ENCODE results near the gene DPEP3. TPM values are rescaled to one million over a fixed set of nuclear protein-coding genes. Genes with fewer than 3 reads are reported as not detected.
A peak's percentile ranks its signal among the peaks of the same experiment; 100 is the strongest.
"Not testable (repeated sequence)": the region's sequence is repeated elsewhere in the genome, so short reads cannot be mapped to it uniquely, and the experiment has no call there.

Gene DPEP3
- total RNA-seq, 2 donors from 2014 or later = not detected

DNA sequence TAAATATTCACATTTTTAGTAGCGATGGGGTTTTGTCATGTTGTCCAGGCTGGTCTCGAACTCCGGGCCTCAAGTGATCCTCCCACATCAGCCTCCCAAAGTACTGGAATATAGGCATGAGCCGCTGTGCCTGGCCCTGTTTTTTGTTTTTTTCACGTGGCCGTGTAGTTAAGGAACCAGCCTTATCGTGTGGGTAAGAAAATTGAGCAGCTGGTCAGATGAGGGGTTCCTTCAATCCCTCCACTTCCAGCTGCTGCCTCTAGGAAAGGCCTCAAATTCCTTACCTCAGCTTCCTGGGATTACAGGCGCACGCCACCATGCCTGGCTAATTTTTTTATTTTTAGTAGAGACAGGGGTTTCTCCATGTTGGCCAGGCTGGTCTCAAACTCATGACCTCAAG, 24.9 kb upstream of the DPEP3 start:
- TF ChIP-seq, protein P1, sequence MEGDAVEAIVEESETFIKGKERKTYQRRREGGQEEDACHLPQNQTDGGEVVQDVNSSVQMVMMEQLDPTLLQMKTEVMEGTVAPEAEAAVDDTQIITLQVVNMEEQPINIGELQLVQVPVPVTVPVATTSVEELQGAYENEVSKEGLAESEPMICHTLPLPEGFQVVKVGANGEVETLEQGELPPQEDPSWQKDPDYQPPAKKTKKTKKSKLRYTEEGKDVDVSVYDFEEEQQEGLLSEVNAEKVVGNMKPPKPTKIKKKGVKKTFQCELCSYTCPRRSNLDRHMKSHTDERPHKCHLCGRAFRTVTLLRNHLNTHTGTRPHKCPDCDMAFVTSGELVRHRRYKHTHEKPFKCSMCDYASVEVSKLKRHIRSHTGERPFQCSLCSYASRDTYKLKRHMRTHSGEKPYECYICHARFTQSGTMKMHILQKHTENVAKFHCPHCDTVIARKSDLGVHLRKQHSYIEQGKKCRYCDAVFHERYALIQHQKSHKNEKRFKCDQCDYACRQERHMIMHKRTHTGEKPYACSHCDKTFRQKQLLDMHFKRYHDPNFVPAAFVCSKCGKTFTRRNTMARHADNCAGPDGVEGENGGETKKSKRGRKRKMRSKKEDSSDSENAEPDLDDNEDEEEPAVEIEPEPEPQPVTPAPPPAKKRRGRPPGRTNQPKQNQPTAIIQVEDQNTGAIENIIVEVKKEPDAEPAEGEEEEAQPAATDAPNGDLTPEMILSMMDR (IDR thresholded peaks at IDR 0.05) = no peak
- Histone ChIP-seq H3K36me3 (no peaks in the 10 kb centered on the region), H3K4me1 (no peaks in the 10 kb centered on the region), H3K27me3 (no peaks in the 10 kb centered on the region), H3K4me3 (no peak overlapping the region), H3K27ac (peak overlapping the region; percentile 22 to 43), H3K9me3 (no peaks in the 10 kb centered on the region)
- no peak for DNase-seq (ENCODE audit: low spot score)

DNA sequence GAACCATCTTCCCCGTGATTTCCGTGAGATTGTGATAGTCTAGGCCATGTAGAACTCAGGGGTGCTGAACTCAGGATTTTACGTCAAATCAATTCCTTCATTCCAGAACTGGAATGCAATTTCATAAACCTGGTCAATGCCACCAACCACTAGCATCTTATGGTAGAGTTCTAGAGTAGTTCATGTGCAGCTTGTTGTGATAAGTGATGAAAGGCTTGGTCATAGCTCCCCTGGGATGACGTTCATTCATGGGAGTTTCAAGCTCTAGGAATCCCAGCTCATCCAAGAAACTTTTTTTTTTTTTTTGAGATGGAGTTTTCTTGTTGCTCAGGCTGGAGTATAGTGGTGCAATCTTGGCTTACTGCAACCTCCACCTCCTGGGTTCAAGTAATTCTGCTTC, 22.7 kb upstream of the DPEP3 start:
- H3K4me3 ChIP-seq = no peak overlapping the region
- no peaks in the 10 kb centered on the region for H3K36me3 ChIP-seq
- H3K9me3 ChIP-seq = no peaks in the 10 kb centered on the region
- H3K4me1 ChIP-seq = peaks cover 0 to 6% of the 10 kb centered on the region in 2 donors
- TF ChIP-seq, protein P1 (IDR thresholded peaks at IDR 0.05) = no peak
- no peak for DNase-seq (ENCODE audit: low spot score)
- H3K27ac ChIP-seq = no peak overlapping the region
- no peaks in the 10 kb centered on the region for H3K27me3 ChIP-seq

DNA sequence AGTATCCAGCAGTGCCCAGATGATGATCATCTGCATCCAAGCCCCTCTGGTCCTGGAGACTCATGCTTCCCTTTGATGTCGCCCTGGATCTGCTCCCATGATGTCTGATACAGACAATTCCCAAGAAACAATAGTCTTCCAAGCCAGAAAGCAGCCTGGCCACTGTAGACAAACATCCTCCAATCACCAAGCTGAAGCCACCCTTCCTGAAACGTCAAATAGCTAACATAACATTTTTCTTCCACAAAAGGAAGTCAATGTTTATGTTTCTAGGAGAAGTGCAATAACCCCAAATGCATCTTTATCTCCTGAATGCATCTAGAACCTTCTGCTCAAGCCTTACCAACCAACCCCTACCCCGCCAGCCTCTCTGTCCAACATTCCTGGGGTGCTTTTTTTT, 20.2 kb upstream of the DPEP3 start:
- TF ChIP-seq, protein P1 (IDR thresholded peaks at IDR 0.05) = no peak
- DNase-seq (ENCODE audit: low spot score) = no peak

DNA sequence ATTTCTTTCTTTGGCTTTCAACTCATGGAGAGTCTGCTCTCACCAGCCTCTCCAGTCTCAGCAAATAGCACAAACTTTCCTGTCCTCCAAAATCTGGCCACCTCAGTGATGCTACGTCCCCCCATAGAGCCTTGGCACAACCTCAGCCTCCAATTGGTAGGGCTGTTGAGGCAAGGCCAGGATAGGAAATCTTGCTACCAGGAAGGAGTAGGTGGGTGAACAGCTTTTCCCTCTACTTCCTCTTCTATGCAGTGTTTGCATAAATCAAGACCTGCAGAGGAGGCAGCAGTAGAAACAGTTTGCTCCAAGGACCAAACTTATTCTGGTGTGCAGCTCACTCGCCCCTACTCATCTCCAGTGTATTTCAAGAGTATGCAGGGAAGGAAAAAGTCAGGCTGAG, 19.7 kb upstream of the DPEP3 start:
- Histone ChIP-seq H3K4me3 (no peak overlapping the region), H3K36me3 (no peaks in the 10 kb centered on the region), H3K27ac (peak overlapping the region; percentile 56 to 62), H3K4me1 (peaks cover 0 to 6% of the 10 kb centered on the region in 2 donors), H3K9me3 (no peaks in the 10 kb centered on the region), H3K27me3 (no peaks in the 10 kb centered on the region)
- TF ChIP-seq, protein P1 (IDR thresholded peaks at IDR 0.05) = no peak
- DNase-seq (ENCODE audit: low spot score) = no peak

More for the DNA sequence above, 20.2 kb upstream of the DPEP3 start:
- H3K27ac ChIP-seq = peak overlapping the region; percentile 56 to 62
- H3K27me3 ChIP-seq = no peaks in the 10 kb centered on the region
- H3K9me3 ChIP-seq = no peaks in the 10 kb centered on the region
- no peak overlapping the region for H3K4me3 ChIP-seq
- peaks cover 0 to 6% of the 10 kb centered on the region in 2 donors for H3K4me1 ChIP-seq
- H3K36me3 ChIP-seq = no peaks in the 10 kb centered on the region

DNA sequence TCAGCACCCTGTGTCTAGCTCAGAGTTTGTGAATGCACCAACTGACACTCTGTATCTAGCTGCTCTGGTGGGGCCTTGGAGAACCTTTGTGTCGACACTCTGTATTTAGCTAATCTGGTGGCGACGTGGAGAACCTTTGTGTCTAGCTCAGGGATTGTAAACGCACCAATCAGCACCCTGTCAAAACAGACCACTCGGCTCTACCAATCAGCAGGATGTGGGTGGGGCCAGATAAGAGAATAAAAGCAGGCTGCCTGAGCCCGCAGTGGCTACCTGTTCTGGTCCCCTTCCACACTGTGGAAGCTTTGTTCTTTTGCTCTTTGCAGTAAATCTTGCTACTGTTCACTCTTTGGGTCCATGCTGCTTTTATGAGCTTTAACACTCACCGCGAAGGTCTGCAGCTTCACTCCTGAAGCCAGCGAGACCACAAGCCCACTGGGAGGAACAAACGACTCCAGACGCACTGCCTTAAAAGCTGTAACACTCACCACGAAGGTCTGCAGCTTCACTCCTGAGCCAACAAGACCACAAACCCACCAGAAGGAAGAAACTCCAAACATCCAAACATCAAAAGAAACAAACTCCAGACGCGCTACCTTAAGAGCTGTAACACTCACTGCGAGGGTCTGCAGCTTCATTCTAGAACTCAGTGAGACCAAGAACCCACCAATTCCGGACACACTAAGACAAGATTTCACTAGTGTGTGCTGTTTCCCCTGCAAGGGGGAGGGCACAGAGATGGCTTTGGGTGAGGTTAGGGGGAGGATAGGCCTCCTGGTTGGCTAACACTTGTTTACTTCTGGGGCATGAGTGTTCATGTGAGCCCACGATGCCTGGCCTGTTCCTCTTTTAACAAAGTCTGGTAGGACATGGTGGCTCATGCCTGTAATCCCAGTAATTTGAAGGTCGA, 18.7 kb upstream of the DPEP3 start, which contains the start of gene DPEP2:
Gene DPEP2, minus strand, starts transcription at position 706 of the 910 bp plus-strand sequence. CDS start 6,272 bp downstream, outside the sequence.
- H3K27ac ChIP-seq = peak within 1 kb of the TSS; percentile 56 to 62
- peak; percentile 61 for DNase-seq (ENCODE audit: low spot score)

DNA sequence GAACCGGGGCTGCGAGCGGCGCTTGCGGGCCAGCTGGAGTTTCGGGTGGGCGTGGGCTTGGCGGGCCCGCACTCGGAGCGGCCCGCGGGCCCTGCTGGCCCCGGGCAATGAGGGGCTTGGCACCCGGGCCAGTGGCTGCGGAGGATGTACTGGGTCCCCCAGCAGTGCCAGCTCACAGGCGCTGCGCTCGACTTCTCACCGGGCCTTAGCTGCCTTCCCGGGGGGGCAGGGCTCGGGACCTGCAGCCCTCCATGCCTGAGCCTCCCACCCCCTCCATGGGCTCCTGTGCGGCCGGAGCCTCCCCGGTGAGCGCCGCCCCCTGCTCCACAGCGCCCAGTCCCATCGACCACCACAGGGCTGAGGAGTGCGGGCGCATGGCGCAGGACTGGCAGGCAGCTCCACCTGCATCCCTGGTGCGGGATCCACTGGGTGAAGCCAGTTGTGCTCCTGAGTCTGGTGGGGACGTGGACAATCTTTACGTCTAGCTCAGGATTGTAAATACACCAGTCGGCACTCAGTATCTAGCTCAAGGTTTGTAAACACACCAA, 18.0 kb upstream of the DPEP3 start:
- H3K9me3 ChIP-seq; H3K27ac ChIP-seq; DNase-seq (ENCODE audit: low spot score); H3K4me3 ChIP-seq; H3K36me3 ChIP-seq; H3K27me3 ChIP-seq: not testable (repeated sequence)
- H3K4me1 ChIP-seq = peaks cover 0 to 13% of the 10 kb centered on the region in 2 donors

More for the DNA sequence above, 18.7 kb upstream of the DPEP3 start, which contains the start of gene DPEP2:
- not testable (repeated sequence) for H3K36me3 ChIP-seq, H3K4me1 ChIP-seq, H3K4me3 ChIP-seq, H3K27me3 ChIP-seq, H3K9me3 ChIP-seq

Measured in right atrium auricular region (tissue), 2 donors.